Vein endothelial cell (primary cell): ENCODE measurements around the gene VSTM5. TPM values are rescaled to one million over a fixed set of nuclear protein-coding genes. Genes with fewer than 3 reads are reported as not detected.

Source experiments
- small RNA-seq: library from RNA; depleted of rRNA; stranded (forward); fragments of <200 nt; gene quantifications from one replicate; pipeline ENCODE3, GENCODE V24; 2012
- total RNA-seq: library from RNA; depleted of rRNA; stranded (reverse); fragments of >200 nt; gene quantifications from 2 replicates; pipeline ENCODE4 v1.2.3, GENCODE V29; 2012

The VSTM5 gene
- 0.19 and 0.33 TPM in 2 replicates for total RNA-seq

GRCh38 chr11:93850594-93851018 is at the start of gene VSTM5:
TSS of gene VSTM5 (minus strand) at chr11:93850618. CDS start at chr11:93850502, 116 bp downstream.

GRCh38 chr11:93784145-93784934 is 66.1 kb downstream of the VSTM5 start, which contains the start of gene MED17:
TSS of gene MED17 (plus strand) at chr11:93784282. CDS start at chr11:93784514, 232 bp downstream.

Small RNA genes lying within 50 kb of the gene (small RNA-seq; reads per million reads assigned to genes)
- gene RF00019 = not detected

Other genes with a start within 250 kb of the VSTM5 start
- gene CEP295, start 188.9 kb downstream of the VSTM5 start, total RNA-seq = 21.6 and 29.8 TPM in 2 replicates
- 138 and 499 TPM in 2 replicates for gene TAF1D, start 109.1 kb downstream of the VSTM5 start, total RNA-seq
- gene C11orf54, start 108.9 kb downstream of the VSTM5 start, total RNA-seq = 11.6 and 18.0 TPM in 2 replicates
- 36.9 and 39.6 TPM in 2 replicates for gene MED17, start 66.3 kb downstream of the VSTM5 start, total RNA-seq
- gene HEPHL1, start 170.7 kb upstream of the VSTM5 start, total RNA-seq = under 0.01 TPM in 2 replicates